Loucy (cell line): ENCODE results near the gene PLXNA2.

Source experiments
- H2AFZ ChIP-seq: fragments of 200-600 bp; sonication (generic); 2 replicates; pipeline ENCODE4 v1.6.0; 2016; ENCODE audit warnings: antibody characterized with exemption, mild to moderate bottlenecking, low read length, moderate library complexity
- H3F3A ChIP-seq: fragments of 200-600 bp; 2 replicates; pipeline ENCODE4 v1.6.0; 2016; ENCODE audit warnings: antibody characterized with exemption, low read depth, mild to moderate bottlenecking
- H3K27me3 ChIP-seq: fragments of 200-600 bp; sonication (generic); 2 replicates; pipeline ENCODE4 v1.6.1; 2014; ENCODE audit warnings: low read length, mild to moderate bottlenecking; ENCODE audit not compliant: insufficient read depth, poor library complexity, severe bottlenecking
- H3K36me3 ChIP-seq: fragments of 200-600 bp; sonication (generic); 2 replicates; pipeline ENCODE4 v1.6.1; 2016; ENCODE audit warnings: low read length; ENCODE audit not compliant: insufficient read depth
- H3K4me1 ChIP-seq: fragments of 200-600 bp; sonication (generic); 2 replicates; pipeline ENCODE4 v1.5.1; 2014; ENCODE audit warnings: low read length, mild to moderate bottlenecking; ENCODE audit not compliant: insufficient read depth, poor library complexity, severe bottlenecking
- H3K4me2 ChIP-seq: fragments of 200-600 bp; sonication (generic); 2 replicates; pipeline ENCODE4 v1.6.0; 2014; ENCODE audit warnings: antibody characterized with exemption, low read length, low read depth, mild to moderate bottlenecking; ENCODE audit not compliant: poor library complexity, severe bottlenecking
- H3K4me3 ChIP-seq: fragments of 200-600 bp; sonication (generic); 2 replicates; pipeline ENCODE4 v1.5.1; 2014; ENCODE audit warnings: low read length, mild to moderate bottlenecking, mixed read lengths; ENCODE audit not compliant: poor library complexity, severe bottlenecking
- H3K79me2 ChIP-seq: fragments of 200-600 bp; sonication (generic); 2 replicates; pipeline ENCODE4 v1.6.1; 2014; ENCODE audit warnings: low read length; ENCODE audit not compliant: insufficient read depth
- H3K9ac ChIP-seq: fragments of 200-600 bp; sonication (generic); 2 replicates; pipeline ENCODE4 v1.6.0; 2014; ENCODE audit warnings: mild to moderate bottlenecking, low read depth, low read length, moderate library complexity; ENCODE audit not compliant: poor library complexity, severe bottlenecking
- H3K9me2 ChIP-seq: fragments of 200-600 bp; sonication (generic); replicated peaks from 2 replicates; pipeline ENCODE4 v1.6.1; 2016; ENCODE audit warnings: low read depth, low read length, mixed read lengths
- H3K9me3 ChIP-seq: fragments of 200-600 bp; sonication (generic); 2 replicates; pipeline ENCODE4 v1.6.1; 2014; ENCODE audit warnings: mild to moderate bottlenecking, antibody characterized with exemption, low read length, low read depth; ENCODE audit not compliant: insufficient read depth
- H4K20me1 ChIP-seq: fragments of 200-600 bp; sonication (generic); 2 replicates; pipeline ENCODE4 v1.6.0; 2014; ENCODE audit warnings: antibody characterized with exemption, low read length, mild to moderate bottlenecking; ENCODE audit not compliant: insufficient read depth, poor library complexity, severe bottlenecking
- CTCF ChIP-seq: fragments of 200-600 bp; sonication (generic); conservative IDR thresholded peaks from 2 replicates; pipeline ENCODE4 v1.5.1; 2014; ENCODE audit warnings: mild to moderate bottlenecking, antibody characterized with exemption, low read length
- EZH2phosphoT487 ChIP-seq: fragments of 200-600 bp; IDR thresholded peaks from 2 replicates; pipeline ENCODE4 v1.6.1; 2018; ENCODE audit warnings: antibody characterized with exemption, mild to moderate bottlenecking, moderate library complexity, borderline replicate concordance

PLXNA2 gene

GRCh38 chr1:208203127-208203847 lies 40.9 kb downstream of the PLXNA2 start:
- no peak overlapping the region for H3K4me3 ChIP-seq
- no peak overlapping the region for H2AFZ ChIP-seq
- no peaks in the 10 kb centered on the region for H3F3A ChIP-seq
- H3K9ac ChIP-seq = no peak overlapping the region
- H3K36me3 ChIP-seq = no peaks in the 10 kb centered on the region
- H3K4me1 ChIP-seq = peaks cover 7% of the 10 kb centered on the region
- no peaks in the 10 kb centered on the region for H3K79me2 ChIP-seq
- H3K4me2 ChIP-seq = no peak overlapping the region
- TF ChIP-seq EZH2phosphoT487 = no peak
- no peak for TF ChIP-seq CTCF
- no peaks in the 10 kb centered on the region for H3K27me3 ChIP-seq
- no peaks in the 10 kb centered on the region for H3K9me2 ChIP-seq
- no peaks in the 10 kb centered on the region for H4K20me1 ChIP-seq
- H3K9me3 ChIP-seq = no peaks in the 10 kb centered on the region

GRCh38 chr1:208202333-208202995 lies 41.7 kb downstream of the PLXNA2 start:
- H3K4me2 ChIP-seq = no peak overlapping the region

GRCh38 chr1:208201229-208201628 lies 43.0 kb downstream of the PLXNA2 start:
- Histone ChIP-seq H3K9ac (no peak overlapping the region), H3K79me2 (no peaks in the 10 kb centered on the region)
- no peak for TF ChIP-seq EZH2phosphoT487
- TF ChIP-seq CTCF = no peak

More at GRCh38 chr1:208202333-208202995, 41.7 kb downstream of the PLXNA2 start:
- TF ChIP-seq EZH2phosphoT487 (no peak), CTCF (no peak)
- no peak overlapping the region for H3K4me3 ChIP-seq
- no peaks in the 10 kb centered on the region for H3K79me2 ChIP-seq
- peaks cover 7% of the 10 kb centered on the region for H3K4me1 ChIP-seq
- no peaks in the 10 kb centered on the region for H3K9me3 ChIP-seq
- no peaks in the 10 kb centered on the region for H3K9me2 ChIP-seq
- H3F3A ChIP-seq = no peaks in the 10 kb centered on the region
- no peak overlapping the region for H3K9ac ChIP-seq
- no peaks in the 10 kb centered on the region for H3K27me3 ChIP-seq
- no peak overlapping the region for H2AFZ ChIP-seq
- H4K20me1 ChIP-seq = no peaks in the 10 kb centered on the region
- no peaks in the 10 kb centered on the region for H3K36me3 ChIP-seq

More at GRCh38 chr1:208201229-208201628, 43.0 kb downstream of the PLXNA2 start:
- Histone ChIP-seq H2AFZ (no peak overlapping the region), H3F3A (no peaks in the 10 kb centered on the region), H3K4me1 (peaks cover 7% of the 10 kb centered on the region), H3K36me3 (no peaks in the 10 kb centered on the region), H3K4me3 (no peak overlapping the region), H3K9me3 (no peaks in the 10 kb centered on the region), H3K4me2 (peak overlapping the region; percentile 24), H3K27me3 (no peaks in the 10 kb centered on the region), H3K9me2 (no peaks in the 10 kb centered on the region), H4K20me1 (no peaks in the 10 kb centered on the region)
